GM13976 (cell line): ENCODE measurements around the gene BRD3OS.

Experiments
- DNase-seq: peaks from one replicate; pipeline ENCODE4 v3.0.0; 2012; ENCODE audit warnings: low spot score
- CTCF ChIP-seq: IDR thresholded peaks from 2 replicates; pipeline ENCODE4 v1.5.1; 2012; ENCODE audit warnings: borderline replicate concordance, mild to moderate bottlenecking; ENCODE audit not compliant: insufficient read depth; ENCODE audit errors: extremely low read depth, missing control alignments, control extremely low read depth
- in situ Hi-C: fragments of 300-500 bp; cut with MboI; formaldehyde crosslinking; loops from one replicate; pipeline ENCODE4 v1.12.0; 2022; ENCODE audit warnings: low sequenced_read_pairs, mixed read lengths, inconsistent platforms; ENCODE audit not compliant: unreplicated experiment

The BRD3OS gene

GRCh38 chr9:134024828-134025605, at the start of gene BRD3OS:
Gene BRD3OS (plus strand): TSS chr9:134025481. CDS start chr9:134026748, 1,267 bp downstream.
- no peak for TF ChIP-seq CTCF
- in situ Hi-C loops: loop anchor here (25.0 kb wide), 1 partner anchor 463 kb away; no protein-coding TSS in a partner anchor

GRCh38 chr9:133975511-133975910, 49.8 kb upstream of the BRD3OS start:
- no peak for DNase-seq
- no peak for TF ChIP-seq CTCF
- in situ Hi-C loops: no loop called here

More at GRCh38 chr9:134024828-134025605, at the start of gene BRD3OS:
- DNase-seq: peak; percentile 96

GRCh38 chr9:133976191-133976861, 49.0 kb upstream of the BRD3OS start:
- DNase-seq: no peak
- in situ Hi-C loops: no loop called here
- TF ChIP-seq CTCF: no peak

- in situ Hi-C loops: no loop called here
- no peak for TF ChIP-seq CTCF
Measured at GRCh38 chr9:133976887-133977286, 48.4 kb upstream of the BRD3OS start.

GRCh38 chr9:133977421-133978201, 47.7 kb upstream of the BRD3OS start:
- no peak for TF ChIP-seq CTCF
- in situ Hi-C loops: no loop called here
- DNase-seq: no peak

More at GRCh38 chr9:133976887-133977286, 48.4 kb upstream of the BRD3OS start:
- no peak for DNase-seq

GRCh38 chr9:133978226-133978898, 46.9 kb upstream of the BRD3OS start:
- TF ChIP-seq CTCF: no peak
- in situ Hi-C loops: no loop called here

More at GRCh38 chr9:133978226-133978898, 46.9 kb upstream of the BRD3OS start:
- DNase-seq: no peak
